Measurements from ENCODE around the gene ZNF431.
"Not testable (repeated sequence)": the region's sequence is repeated elsewhere in the genome, so short reads cannot be mapped to it uniquely, and the experiment has no call there.

Gene ZNF431

DNA sequence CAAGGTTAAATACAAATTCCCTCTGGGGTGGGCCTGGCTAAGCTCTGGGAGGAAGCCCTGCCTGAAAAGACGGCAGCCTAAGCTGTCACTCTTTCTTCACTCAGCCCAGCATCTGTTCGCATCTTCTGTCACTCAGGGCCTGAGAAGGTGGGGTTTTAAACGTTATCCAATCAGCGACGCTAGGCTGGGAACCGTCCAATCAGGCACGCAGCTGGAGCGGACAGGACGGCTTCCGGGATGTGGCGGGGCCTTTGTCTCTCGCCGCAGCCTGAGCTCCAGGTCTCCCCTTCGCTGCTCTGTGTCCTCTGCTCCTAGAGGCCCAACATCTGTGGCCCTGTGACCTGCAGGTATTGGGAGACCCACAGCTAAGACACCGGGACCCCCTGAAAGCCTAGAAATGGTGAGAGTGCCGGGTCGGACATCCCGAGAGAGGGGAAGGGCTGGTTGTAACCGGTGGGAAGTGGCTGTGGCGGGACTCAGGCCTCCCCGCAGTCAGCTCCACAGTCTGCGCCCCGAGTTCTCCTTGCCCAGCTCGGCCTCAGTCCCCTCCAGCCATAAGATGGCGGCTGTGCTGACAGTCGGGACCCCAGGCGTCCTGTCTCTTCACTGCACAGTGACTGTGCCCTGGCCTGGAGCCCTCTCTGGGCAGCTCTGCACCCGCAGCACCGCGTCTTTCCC is at the start of gene ZNF431:
Gene ZNF431 (plus strand): TSS at position 254 of the 678 bp plus-strand sequence. CDS start 144 bp downstream, at position 398.
- DNase-seq, result peak; percentile 91

GRCh38 chr19:21092109-21092508 is 49.7 kb upstream of the ZNF431 start:
- DNase-seq, result no peak

GRCh38 chr19:21094347-21095025 is 47.4 kb upstream of the ZNF431 start:
- no peak for DNase-seq

GRCh38 chr19:21098291-21098690 is 43.5 kb upstream of the ZNF431 start:
- no peak for DNase-seq

DNA sequence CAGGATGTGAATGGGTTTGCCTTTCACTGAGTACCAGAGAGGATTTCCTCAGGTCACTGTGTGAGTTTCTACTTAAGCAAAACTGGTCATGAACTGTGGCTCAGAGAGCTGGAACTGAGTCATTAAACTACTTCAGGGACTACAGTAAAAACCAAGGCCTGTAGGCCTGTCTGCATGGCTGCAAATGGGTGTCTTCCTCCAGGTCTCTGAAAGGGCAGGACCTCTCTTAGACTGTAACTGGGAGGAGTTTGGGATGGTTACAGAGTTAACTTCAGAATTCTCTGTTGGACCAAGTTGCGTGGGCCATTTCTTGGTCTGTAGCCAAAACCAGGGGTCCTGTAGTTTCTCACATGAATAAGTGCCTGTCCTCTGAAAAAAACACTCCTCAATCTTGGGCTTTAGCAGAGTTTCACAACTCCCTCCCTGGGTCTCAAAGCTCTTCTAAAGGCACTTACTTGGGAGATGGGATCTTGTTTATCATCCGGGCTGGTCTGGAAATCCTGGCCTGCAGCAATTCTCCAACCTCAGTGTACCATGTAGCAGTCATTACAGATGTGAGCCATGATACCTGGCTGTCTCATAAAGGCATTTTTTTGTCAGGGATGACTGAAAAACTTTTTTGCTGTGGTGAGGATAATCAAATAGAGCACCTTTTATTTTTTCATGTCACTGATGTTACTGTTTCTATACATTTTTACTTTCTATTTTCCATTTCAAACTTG is 40.2 kb upstream of the ZNF431 start:
- no peak for DNase-seq

GRCh38 chr19:21109116-21109515 is 32.7 kb upstream of the ZNF431 start:
- no peak for DNase-seq

DNA sequence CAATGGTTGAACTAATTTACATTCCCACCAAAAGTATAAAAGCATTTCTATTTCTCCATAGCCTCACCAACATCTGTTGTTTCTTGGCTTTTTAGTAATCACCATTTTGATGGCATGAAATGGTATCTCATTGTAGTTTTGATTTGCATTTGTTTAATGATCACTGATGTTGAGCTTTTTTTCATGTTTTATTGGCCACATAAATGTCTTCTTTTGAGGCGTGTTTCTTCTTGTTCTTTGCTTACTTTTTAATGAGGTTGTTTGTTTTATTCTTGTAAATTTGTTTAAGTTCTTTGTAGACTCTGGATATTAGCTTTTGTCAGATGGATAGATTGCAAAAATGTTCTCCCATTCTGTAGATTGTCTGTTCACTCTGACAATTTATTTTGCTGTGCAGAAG is 31.7 kb upstream of the ZNF431 start:
- DNase-seq, result no peak

- DNase-seq, result no peak
These were observed 26.4 kb upstream of the ZNF431 start for GRCh38 chr19:21115430-21115829.

GRCh38 chr19:21117041-21117907 is 24.6 kb upstream of the ZNF431 start:
- no peak for DNase-seq

- DNase-seq, result no peak
These were observed 15.8 kb upstream of the ZNF431 start for GRCh38 chr19:21126078-21126477.

GRCh38 chr19:21127001-21127400 is 14.8 kb upstream of the ZNF431 start:
- no peak for DNase-seq

DNA sequence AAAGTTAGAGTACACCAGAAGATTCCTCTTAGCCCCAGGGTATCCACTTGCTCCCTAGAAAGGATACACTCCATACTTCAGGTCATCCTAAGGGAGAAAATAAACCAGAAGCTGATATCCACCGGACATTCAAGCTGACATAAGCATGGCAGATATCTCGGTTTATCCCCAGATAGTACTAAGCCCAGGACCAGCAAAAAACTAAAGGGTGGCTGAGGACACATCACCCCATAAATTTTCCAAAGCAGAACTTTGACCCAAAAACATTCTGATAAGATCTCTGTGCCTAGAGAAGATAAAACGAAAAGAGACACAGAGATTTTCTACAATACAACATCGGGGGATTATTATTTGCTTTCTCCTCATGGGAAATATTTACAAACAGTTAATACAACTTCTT is 13.9 kb upstream of the ZNF431 start:
- no peak for DNase-seq

GRCh38 chr19:21128901-21129698 is 12.7 kb upstream of the ZNF431 start:
- no peak for DNase-seq

GRCh38 chr19:21130097-21130775 is 11.6 kb upstream of the ZNF431 start:
- no peak for DNase-seq

DNA sequence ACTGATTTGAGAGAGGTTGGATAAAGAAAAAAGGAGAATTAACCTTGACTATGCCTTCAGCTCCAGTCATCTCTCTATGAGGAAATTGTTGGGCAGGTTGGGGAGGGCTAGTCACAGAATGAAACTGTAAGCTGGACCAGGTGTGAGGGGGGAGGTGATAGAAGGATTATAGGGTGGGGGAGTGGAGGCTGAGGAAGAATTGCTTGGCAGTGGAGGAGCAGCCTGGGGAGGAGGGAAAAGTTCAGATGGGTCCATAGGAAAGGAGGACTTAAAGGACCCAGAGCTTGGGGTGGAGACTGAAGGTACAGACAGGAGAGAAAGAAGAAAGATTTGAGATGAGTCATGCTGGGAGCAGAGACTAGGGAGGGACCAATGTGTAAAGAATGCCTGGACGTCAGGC is 8.2 kb upstream of the ZNF431 start:
- DNase-seq, result no peak

DNA sequence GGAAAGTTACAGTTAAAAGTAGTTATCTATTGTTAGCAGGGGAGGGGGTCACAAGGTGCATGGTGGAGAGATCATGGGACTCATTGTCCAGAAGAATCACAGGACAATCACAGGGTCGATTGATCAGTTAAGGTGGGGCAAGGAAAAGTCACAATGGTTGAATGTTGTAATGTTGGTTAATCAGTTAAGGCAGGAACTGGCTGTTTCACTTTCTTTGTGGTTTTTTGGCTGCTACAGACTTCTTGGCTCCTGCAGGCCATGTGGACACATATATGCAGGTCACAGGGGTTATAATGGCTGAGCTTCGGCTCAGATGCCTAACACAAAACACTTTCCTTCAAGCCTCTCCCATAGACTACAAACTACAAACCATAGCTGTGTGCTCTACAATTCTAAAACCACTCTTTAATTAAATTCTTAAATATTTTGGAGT is 6.9 kb upstream of the ZNF431 start:
- no peak for DNase-seq

DNA sequence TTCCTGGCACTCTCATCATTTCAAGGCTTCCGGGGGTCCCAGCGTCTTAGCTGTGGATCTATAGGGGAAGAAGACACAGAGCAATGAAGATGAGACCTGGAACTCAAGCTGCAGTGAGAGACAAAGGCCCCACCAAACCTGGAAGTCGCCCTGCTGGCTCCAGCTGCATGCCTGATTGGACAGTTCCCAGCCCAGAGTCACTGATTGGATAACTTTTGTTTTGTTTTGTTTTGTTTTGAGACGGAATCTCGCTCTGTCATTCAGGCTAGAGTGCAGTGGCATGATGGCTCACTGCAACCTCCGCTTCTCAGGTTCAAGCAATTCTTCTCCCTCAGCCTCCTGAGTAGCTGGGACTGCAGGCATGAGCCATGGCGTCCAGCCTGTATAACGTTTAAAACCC is 6.4 kb upstream of the ZNF431 start:
- no peak for DNase-seq

- DNase-seq, result no peak
These were observed 3.7 kb upstream of the ZNF431 start for GRCh38 chr19:21138130-21138529.

DNA sequence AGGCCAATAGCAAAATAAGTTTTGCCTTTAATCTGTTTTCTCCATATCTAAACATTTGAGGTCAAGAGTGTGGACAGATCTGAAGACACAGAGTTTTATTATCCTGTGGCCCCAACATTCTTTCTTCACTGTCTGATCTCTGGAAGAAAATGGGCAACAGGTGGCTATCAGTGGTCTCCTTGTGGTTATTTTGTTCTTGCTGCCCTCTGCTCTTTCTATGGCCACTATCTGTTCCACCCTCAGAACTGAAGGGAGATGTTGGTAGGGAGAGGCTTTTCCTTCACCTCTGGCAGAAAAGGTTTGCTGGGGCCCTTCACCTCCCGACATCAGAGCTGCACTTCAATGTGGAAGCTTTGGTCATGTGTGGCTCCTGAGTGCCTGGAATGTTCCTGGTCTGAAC is 834 bp upstream of the ZNF431 start:
- DNase-seq, result not testable (repeated sequence)

DNA sequence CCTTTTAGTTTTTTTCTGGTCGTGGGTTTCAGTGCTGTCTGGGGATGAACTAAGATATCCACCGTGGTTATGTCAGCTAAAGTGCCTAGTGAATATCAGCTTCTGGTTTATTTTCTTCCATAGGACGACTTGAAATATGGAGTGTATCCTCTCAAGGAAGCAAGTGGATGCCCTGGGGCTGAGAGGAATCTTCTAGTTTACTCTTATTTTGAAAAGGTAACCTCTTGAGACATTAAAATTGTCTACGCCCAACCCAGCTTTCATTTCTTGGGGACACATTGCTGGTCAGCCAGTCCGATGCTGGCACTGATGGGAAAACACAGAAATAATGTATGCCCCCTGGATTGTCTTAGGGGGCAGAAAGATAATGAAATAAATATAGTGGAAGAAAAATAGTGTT is 1.6 kb downstream of the ZNF431 start:
- DNase-seq, result no peak

DNA sequence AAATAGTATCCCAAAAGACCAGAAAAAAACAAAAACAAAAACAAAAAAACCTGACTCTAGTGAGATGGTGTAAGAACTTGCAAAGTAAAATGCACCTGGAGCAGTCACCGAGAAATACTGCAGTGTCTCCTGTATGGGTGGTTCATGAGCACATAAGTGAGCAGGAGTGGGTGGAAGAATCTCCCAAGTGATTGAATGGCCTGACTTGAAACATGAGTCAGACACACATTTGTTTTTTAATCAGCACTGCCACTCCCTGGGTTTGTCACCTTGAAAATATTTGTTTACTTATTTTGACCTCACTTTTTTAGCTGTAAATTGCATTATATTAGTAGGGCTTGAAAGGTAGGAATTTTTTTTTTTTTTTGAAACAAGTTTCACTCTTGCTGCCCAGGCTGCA is 2.0 kb downstream of the ZNF431 start:
- DNase-seq, result no peak

GRCh38 chr19:21147540-21147939 is 5.7 kb downstream of the ZNF431 start:
- DNase-seq, result no peak

Data from NCI-H1694 treated with DMSO at 0.1 percent for 48 hours (cell line).